HUDEP-2 (cell line): ENCODE measurements around the gene SPEM1.
"Not testable (repeated sequence)": the region's sequence is repeated elsewhere in the genome, so short reads cannot be mapped to it uniquely, and the experiment has no call there.

Experiments used
- DNase-seq, 76 experiments: peaks; one replicate each; lab custom pipeline; 2025; ENCODE audit not compliant: unreplicated experiment in 76 of 76; lab: John Stamatoyannopoulos, UW

Gene SPEM1

DNA sequence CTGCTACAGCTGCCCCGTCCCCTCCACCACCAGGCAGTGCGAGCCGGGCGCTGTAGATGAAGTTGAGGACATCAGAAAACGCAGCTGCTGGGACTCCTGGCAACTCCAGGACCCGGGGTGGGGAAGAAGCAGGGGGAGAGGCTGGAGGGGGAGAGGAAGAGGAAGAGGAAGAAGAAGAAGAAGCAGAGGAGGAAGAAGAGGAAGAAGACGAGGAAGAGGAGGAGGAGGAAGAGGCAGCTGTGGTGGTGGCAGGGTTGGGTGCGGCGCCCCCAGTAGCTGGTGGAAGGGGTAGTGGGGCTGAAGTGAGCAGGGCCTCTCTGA lies 46.2 kb downstream of the SPEM1 start:
- DNase-seq = no peak

DNA sequence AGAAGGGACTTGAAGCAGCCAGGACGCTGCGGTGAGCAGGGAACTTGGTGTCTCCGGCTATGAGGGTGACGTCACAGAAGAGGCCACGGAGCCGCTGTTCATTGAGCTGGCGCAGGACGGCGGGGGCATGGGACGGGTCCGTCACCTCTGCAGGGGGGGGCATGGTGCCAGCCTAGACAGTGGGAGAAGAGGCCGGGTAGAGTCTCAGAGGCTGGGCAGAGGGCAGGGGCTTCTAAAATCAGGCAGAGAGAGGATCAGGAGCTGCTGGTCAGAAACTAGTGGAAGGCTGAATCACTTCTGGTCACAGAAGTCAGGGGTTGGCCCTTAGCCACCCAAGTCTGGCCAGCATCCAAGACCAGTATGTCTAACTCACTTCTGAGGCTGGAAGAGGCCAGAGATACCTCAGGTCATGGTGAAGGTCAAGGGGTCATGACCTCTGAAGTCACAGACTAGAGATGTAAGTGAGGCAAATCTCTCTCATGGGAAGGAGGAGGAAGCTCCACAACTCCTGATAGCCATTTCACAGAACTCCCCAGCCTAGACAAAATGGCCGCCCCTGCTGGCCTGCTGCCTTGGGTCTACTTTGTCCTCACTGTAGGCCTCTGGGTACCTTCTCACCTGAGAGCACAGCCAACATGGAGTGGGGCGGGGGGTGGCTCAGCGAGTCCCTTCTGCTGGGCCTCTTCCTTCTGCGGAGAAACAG lies 46.7 kb downstream of the SPEM1 start:
- DNase-seq = peak in 50 of 76 experiments; percentile 13 to 76 (median 44)

DNA sequence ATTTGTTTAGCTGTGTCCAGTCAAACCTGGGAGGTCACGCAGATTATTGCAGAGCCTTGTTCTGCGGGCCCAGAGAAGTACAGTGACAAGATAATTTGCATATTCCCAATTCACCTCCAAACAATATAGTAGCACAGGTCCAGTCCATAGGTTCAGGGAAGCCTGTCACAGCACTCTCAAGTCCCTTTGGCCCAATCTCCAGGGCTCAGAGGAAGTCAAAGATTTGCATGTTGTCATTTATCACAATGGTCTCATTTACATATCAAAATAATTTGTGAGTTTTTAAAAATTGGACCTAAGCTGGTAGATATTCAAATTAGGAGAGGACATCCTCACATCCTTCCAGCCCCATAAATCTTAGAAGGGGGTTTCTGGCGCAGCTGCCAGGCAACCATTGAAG lies 47.4 kb downstream of the SPEM1 start:
- DNase-seq = no peak

DNA sequence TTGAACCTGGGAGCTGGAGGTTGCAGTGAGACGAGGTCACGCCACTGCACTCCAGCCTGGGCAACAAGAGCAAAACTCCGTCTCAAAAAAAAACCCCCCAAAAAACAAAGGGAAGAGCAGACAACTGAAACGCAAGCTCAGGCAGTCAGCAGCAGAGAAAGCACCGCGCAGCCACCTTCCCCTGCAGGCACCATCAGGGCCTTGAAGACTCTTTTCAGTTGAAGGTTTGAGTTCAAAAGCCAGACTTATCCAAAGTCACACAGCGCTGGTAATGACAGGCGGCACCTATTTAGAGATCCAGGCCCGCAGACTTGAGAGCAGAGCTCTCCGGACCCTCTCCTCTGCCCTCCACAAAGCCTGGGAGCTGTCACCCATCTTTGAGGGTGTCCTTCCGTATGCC lies 48.2 kb downstream of the SPEM1 start:
- DNase-seq = no peak

DNA sequence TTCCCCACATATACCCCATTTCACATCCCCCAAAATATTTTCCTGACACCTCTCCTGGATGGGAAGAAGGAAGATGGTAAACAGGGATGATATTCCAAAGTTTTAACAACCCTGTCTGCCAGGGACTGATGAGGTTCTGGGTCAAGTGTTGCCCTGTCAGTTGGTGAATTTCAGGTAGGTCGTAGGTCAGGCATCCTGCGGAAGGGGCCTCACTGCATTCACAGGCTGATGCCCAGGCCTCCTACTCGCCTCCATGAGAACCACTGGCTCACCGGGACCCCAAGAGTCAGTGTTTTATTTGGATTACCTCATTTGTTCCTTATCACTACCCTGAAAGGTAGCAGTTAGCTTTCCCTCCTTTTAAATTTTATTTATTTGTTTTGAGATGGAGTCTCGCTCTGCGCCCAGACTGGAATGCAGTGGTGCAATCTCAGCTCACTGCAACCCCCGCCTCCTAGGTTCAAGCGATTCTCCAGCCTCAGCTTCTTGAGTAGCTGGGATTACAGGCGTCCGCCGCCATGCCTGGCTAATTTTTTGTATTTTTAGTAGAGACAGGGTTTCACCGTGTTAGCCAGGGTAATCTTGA lies 48.8 kb downstream of the SPEM1 start:
- no peak for DNase-seq

DNA sequence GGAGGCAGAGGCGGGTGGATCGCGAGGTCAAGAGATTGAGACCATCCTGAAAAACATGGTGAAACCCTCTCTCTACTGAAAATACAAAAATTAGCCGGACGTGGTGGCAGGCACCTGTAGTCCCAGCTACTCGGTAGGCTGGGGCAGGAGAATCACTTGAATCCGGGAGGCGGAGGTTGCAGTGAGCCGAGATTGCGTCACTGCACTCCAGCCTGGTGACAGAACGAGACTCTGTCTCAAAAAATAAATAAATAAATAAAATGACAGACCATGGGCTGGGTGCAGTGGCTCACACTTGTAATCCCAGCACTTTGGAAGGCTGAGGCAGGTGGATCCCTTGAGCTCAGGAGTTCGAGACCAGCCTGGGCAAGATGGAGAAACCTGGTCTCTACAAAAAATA lies 49.7 kb downstream of the SPEM1 start:
- not testable (repeated sequence) for DNase-seq

DNA sequence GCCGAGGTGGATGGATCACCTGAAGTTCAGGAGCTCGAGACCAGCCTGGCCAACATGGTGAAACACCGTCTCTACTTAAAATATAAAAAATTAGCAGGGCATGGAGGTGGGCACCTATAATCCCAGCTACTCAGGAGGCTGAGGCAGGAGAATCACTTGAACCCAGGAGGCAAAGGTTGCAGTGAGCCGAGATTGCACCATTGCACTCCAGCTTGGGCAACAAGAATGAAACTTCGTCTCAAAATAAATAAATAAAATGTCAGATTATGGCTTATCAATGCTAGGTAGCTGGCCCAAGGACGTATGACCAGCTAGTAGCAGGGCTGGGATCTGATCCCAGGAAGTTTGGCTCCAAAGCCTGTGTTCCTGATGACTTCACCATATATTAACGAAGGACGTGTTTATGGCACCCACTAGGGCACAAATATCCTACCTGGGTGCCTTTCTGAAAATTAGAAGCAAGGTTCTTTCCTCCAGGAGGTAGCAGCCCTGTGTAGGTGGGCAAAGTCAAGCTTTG lies 50.4 kb downstream of the SPEM1 start:
- not testable (repeated sequence) for DNase-seq
